GM12892 (cell line): ENCODE data around the gene HARS1.

Source experiments
- POLR2A ChIP-seq: IDR thresholded peaks from 2 replicates; pipeline ENCODE4 v1.6.1; 2011; ENCODE audit warnings: low read depth, low read length, control low read depth
- POLR2AphosphoS5 ChIP-seq: IDR thresholded peaks from 2 replicates; pipeline ENCODE4 v1.6.1; 2011; ENCODE audit warnings: low read depth, low read length, control low read depth
- TAF1 ChIP-seq: IDR thresholded peaks from 2 replicates; pipeline ENCODE4 v1.6.1; 2011; ENCODE audit warnings: low read depth, mild to moderate bottlenecking, control low read depth, low read length, borderline replicate concordance

- TF ChIP-seq TAF1, result peak; percentile 86; the same call in 1 of the 2 replicates
- peak; percentile 95 for TF ChIP-seq POLR2A
- TF ChIP-seq POLR2AphosphoS5, result peak; percentile 94
These were observed at the start of gene HARS1, which contains the start of gene HARS2 for GRCh38 chr5:140690941-140691924.
